Globus pallidus (tissue), 1 donor: Measurements from ENCODE around the gene PTPRN2.

Experiments used
- DNase-seq: peaks from one replicate; pipeline ENCODE4 v3.0.0-alpha.2; 2015; ENCODE audit warnings: low spot score

Gene PTPRN2

GRCh38 chr7:157816086-157816485, 771.5 kb downstream of the PTPRN2 start:
- no peak for DNase-seq

GRCh38 chr7:157815706-157816022, 772.0 kb downstream of the PTPRN2 start:
- no peak for DNase-seq

- no peak for DNase-seq
Measured at GRCh38 chr7:157814931-157815705, 772.5 kb downstream of the PTPRN2 start.

GRCh38 chr7:157813741-157814661, 773.6 kb downstream of the PTPRN2 start:
- no peak for DNase-seq

- DNase-seq, result no peak
Measured at GRCh38 chr7:157813053-157813452, 774.6 kb downstream of the PTPRN2 start.

GRCh38 chr7:157811946-157812345, 775.7 kb downstream of the PTPRN2 start:
- no peak for DNase-seq

- DNase-seq, result no peak
Measured at GRCh38 chr7:157809863-157810851, 777.5 kb downstream of the PTPRN2 start.

GRCh38 chr7:157809154-157809862, 778.3 kb downstream of the PTPRN2 start:
- no peak for DNase-seq

- DNase-seq, result no peak
Measured at GRCh38 chr7:157808042-157808441, 779.6 kb downstream of the PTPRN2 start.

- DNase-seq, result no peak
Measured at GRCh38 chr7:157807510-157807909, 780.1 kb downstream of the PTPRN2 start.

GRCh38 chr7:157806711-157807110, 780.9 kb downstream of the PTPRN2 start:
- no peak for DNase-seq

- DNase-seq, result no peak
Measured at GRCh38 chr7:157805713-157806112, 781.9 kb downstream of the PTPRN2 start.

- no peak for DNase-seq
Measured at GRCh38 chr7:157803906-157804305, 783.7 kb downstream of the PTPRN2 start.

GRCh38 chr7:157801971-157802675, 785.5 kb downstream of the PTPRN2 start:
- DNase-seq, result no peak

- no peak for DNase-seq
Measured at GRCh38 chr7:157801113-157801512, 786.5 kb downstream of the PTPRN2 start.

- DNase-seq, result no peak
Measured at GRCh38 chr7:157800281-157800680, 787.3 kb downstream of the PTPRN2 start.

GRCh38 chr7:157799076-157799685, 788.4 kb downstream of the PTPRN2 start:
- no peak for DNase-seq

- DNase-seq, result no peak
Measured at GRCh38 chr7:157797361-157797760, 790.3 kb downstream of the PTPRN2 start.

- no peak for DNase-seq
Measured at GRCh38 chr7:157796846-157797245, 790.8 kb downstream of the PTPRN2 start.

GRCh38 chr7:157795643-157796042, 792.0 kb downstream of the PTPRN2 start:
- DNase-seq, result no peak
